Thyroid gland (tissue), 4 donors: ENCODE measurements around the gene PAK5.

Experiments
- CTCF ChIP-seq, 6 experiments: fragments of 200-600 bp in 3 of 6; fragments of 450-650 bp in 3 of 6; sonication (generic) in 3 of 6; IDR thresholded peaks; one replicate each; pipeline ENCODE4 v1.5.1; 2016 to 2019; ENCODE audit warnings: antibody characterized with exemption in 6 of 6, mild to moderate bottlenecking in 2 of 6, inconsistent platforms in 1 of 6, moderate library complexity in 1 of 6
- POLR2A ChIP-seq, 2 donors: fragments of 450-650 bp; IDR thresholded peaks; one replicate each; pipeline ENCODE4 v1.6.1; 2017; ENCODE audit warnings: antibody characterized with exemption in 2 of 2, mild to moderate bottlenecking in 2 of 2, moderate library complexity in 1 of 2

GRCh38 chr20:9739991-9740390, 98.9 kb downstream of the PAK5 start:
- no peak for TF ChIP-seq CTCF (IDR thresholded peaks at IDR 0.05)
- TF ChIP-seq POLR2A (IDR thresholded peaks at IDR 0.05) = no peak
